Chondrocyte (in vitro differentiated cells): ENCODE measurements around the gene PDIA4. TPM values are rescaled to one million over a fixed set of nuclear protein-coding genes. Genes with fewer than 3 reads are reported as not detected.

Experiments used
- DNase-seq: peaks from one replicate; pipeline ENCODE4 v3.0.0; 2021; ENCODE audit warnings: mixed read lengths, low spot score
- H3K27ac Mint-ChIP-seq: one replicate; pipeline ENCODE4 v1.8.0; 2021; ENCODE audit warnings: mild to moderate bottlenecking, moderate library complexity, mixed read lengths; ENCODE audit not compliant: unreplicated experiment
- H3K27me3 Mint-ChIP-seq: 2 replicates; pipeline ENCODE4 v1.8.0; 2021; ENCODE audit warnings: low read depth, mixed read lengths
- H3K36me3 Mint-ChIP-seq: 2 replicates; pipeline ENCODE4 v1.8.0; 2021; ENCODE audit warnings: low read depth, mixed read lengths
- H3K4me1 Mint-ChIP-seq: 2 replicates; pipeline ENCODE4 v1.8.0; 2021; ENCODE audit warnings: low read depth, mild to moderate bottlenecking, mixed read lengths
- H3K4me3 Mint-ChIP-seq: one replicate; pipeline ENCODE4 v1.8.0; 2021; ENCODE audit warnings: mild to moderate bottlenecking, moderate library complexity, mixed read lengths; ENCODE audit not compliant: unreplicated experiment
- H3K9me3 Mint-ChIP-seq: 2 replicates; pipeline ENCODE4 v1.8.0; 2021; ENCODE audit warnings: low read depth, mixed read lengths
- total RNA-seq: library from RNA; stranded (reverse); gene quantifications from 3 replicates; pipeline ENCODE4 v1.2.1, GENCODE V29; 2021
- TF ChIP-seq, protein P1 (sequence below): fragments of 200-600 bp; sonication (generic); IDR thresholded peaks from 2 replicates; pipeline ENCODE4 v1.5.0; 2021; ENCODE audit warnings: antibody characterized with exemption, mild to moderate bottlenecking, moderate library complexity

Gene PDIA4
- total RNA-seq, 1 donor from 2014 or later = 140 TPM

DNA sequence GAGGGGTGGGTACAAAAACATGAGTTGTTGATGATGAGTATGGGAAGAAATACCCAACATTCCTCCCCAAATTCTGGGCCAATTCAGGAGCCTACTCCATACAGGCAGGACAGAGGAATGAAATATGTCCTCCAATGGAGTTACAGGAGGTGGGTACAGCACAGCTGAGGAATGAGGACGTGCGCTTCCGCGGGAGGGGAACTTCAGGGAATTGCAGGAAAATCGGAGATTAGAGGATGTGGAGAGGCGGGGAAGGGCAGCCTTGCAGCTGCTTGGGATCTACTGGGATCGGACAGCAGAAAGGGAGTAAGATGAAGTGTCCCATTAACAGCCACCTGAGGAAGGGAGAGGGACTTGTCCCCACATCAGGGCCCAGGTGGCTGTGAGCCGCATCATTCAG is 50.2 kb downstream of the PDIA4 start:
- no peak overlapping the region for H3K4me3 Mint-ChIP-seq
- TF ChIP-seq, protein P1, sequence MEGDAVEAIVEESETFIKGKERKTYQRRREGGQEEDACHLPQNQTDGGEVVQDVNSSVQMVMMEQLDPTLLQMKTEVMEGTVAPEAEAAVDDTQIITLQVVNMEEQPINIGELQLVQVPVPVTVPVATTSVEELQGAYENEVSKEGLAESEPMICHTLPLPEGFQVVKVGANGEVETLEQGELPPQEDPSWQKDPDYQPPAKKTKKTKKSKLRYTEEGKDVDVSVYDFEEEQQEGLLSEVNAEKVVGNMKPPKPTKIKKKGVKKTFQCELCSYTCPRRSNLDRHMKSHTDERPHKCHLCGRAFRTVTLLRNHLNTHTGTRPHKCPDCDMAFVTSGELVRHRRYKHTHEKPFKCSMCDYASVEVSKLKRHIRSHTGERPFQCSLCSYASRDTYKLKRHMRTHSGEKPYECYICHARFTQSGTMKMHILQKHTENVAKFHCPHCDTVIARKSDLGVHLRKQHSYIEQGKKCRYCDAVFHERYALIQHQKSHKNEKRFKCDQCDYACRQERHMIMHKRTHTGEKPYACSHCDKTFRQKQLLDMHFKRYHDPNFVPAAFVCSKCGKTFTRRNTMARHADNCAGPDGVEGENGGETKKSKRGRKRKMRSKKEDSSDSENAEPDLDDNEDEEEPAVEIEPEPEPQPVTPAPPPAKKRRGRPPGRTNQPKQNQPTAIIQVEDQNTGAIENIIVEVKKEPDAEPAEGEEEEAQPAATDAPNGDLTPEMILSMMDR = no peak

DNA sequence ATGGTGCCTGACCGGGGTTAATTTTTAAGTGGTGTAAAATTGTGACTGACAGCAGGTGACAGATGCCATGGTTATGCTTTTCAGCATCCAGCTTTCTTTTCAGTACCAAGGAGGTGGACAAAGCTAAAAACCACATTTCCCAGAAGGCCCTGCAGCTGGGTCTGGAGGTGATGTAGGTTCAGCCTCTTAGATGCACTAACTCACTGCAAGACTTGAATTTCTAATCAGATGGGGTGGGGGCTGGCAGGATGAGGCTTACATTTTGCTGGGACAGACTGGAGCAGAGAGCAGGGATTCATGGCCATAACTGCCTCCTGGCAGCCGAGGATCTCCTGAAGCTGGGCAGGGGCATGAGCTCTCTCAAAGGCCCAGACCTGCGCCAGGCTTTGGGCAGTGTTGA is 52.4 kb downstream of the PDIA4 start:
- H3K27ac Mint-ChIP-seq = no peak overlapping the region
- peak; percentile 22 for DNase-seq
- no peak overlapping the region for H3K4me3 Mint-ChIP-seq
- H3K4me1 Mint-ChIP-seq = no peaks in the 10 kb centered on the region
- H3K9me3 Mint-ChIP-seq = no peaks in the 10 kb centered on the region
- H3K36me3 Mint-ChIP-seq = no peaks in the 10 kb centered on the region
- peaks cover 7% of the 10 kb centered on the region for H3K27me3 Mint-ChIP-seq
- TF ChIP-seq, protein P1 = no peak

More for the DNA sequence above, 50.2 kb downstream of the PDIA4 start:
- H3K27ac Mint-ChIP-seq = no peak overlapping the region
- peaks cover 7% of the 10 kb centered on the region for H3K27me3 Mint-ChIP-seq
- H3K36me3 Mint-ChIP-seq = no peaks in the 10 kb centered on the region
- peak; percentile 27 for DNase-seq
- H3K9me3 Mint-ChIP-seq = peaks cover 6% of the 10 kb centered on the region
- peaks cover 6% of the 10 kb centered on the region for H3K4me1 Mint-ChIP-seq

DNA sequence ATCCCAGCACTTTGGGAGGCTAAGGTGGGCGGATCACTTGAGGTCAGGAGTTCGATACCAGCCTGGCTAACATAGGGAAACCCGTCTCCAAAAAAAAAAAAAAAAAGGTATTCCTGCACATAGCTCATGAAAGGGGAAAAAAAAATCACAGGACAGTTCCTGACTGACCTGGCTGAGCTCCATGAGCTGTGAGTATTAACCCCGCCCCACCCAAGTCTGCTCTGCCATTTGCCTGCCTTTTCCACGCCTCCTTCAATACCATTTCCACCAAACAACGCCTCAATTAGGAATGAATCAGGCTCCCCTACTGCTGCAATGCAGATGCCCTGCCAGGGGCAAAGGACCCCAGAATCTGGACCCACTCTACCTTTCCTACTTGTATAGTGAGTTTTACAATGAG is 55.0 kb downstream of the PDIA4 start:
- Mint-ChIP-seq H3K36me3 (no peaks in the 10 kb centered on the region), H3K9me3 (no peaks in the 10 kb centered on the region), H3K4me1 (no peaks in the 10 kb centered on the region), H3K4me3 (no peak overlapping the region), H3K27ac (no peak overlapping the region), H3K27me3 (peaks cover 4% of the 10 kb centered on the region)
- peak; percentile 3 for DNase-seq
- TF ChIP-seq, protein P1 = no peak

DNA sequence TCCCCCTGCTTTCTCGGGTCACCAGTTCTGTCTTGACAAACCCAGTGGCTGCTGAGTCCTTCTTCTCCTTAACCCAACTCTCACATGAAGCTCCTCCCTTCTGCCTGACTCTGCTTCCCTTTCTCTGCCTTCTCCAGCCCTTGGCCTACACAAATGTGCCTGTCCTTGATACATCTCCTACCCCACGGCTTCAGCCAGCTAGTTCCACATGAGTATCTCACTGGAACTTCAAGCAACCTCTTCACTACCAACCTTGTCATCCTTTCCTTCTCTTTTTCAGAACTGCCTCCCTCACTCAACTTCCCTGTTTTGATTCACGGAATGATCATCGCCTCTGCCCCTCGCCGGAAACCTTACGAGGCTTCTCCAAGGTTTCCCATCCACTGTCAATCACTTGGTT is 55.9 kb downstream of the PDIA4 start:
- H3K9me3 Mint-ChIP-seq = no peaks in the 10 kb centered on the region
- no peaks in the 10 kb centered on the region for H3K4me1 Mint-ChIP-seq
- no peak overlapping the region for H3K27ac Mint-ChIP-seq
- TF ChIP-seq, protein P1 = no peak
- peaks cover 2% of the 10 kb centered on the region for H3K27me3 Mint-ChIP-seq
- H3K36me3 Mint-ChIP-seq = no peaks in the 10 kb centered on the region
- no peak overlapping the region for H3K4me3 Mint-ChIP-seq
- peak; percentile 4 for DNase-seq

DNA sequence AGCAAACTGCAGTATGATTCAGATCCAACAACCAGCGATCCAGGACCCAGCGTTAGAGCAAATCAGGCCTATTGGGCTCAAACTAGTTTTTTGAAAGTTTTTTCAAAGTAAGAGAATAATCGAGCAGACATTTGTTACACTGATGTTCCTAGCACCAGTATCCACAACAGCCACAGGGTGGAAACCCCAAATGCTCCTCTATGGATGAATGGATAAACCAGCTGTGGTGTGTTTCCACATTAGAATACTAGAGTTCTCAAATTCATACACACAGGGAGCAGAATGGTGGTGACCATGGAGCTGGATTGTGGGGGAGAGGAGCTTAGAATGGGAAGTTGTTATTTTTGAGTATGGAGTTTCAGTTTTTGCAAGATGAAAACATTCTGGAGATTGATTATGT is 60.7 kb downstream of the PDIA4 start:
- TF ChIP-seq, protein P1 = no peak
- H3K27ac Mint-ChIP-seq = no peak overlapping the region
- no peak for DNase-seq
- H3K27me3 Mint-ChIP-seq = no peaks in the 10 kb centered on the region
- peaks cover 22% of the 10 kb centered on the region for H3K4me1 Mint-ChIP-seq
- H3K4me3 Mint-ChIP-seq = no peak overlapping the region
- H3K9me3 Mint-ChIP-seq = no peaks in the 10 kb centered on the region
- no peaks in the 10 kb centered on the region for H3K36me3 Mint-ChIP-seq
